IMR-90 (cell line): Measurements from ENCODE around the gene ZFHX3. TPM values are rescaled to one million over a fixed set of nuclear protein-coding genes. Genes with fewer than 3 reads are reported as not detected.

Source experiments
- ATAC-seq: fragments of 200-7000 bp; cut with Tn5 transposase; 2 replicates; pipeline ENCODE4 v1.9.1; 2020; ENCODE audit warnings: low read depth, mild to moderate bottlenecking, moderate library complexity
- BruUV-seq: library from RNA; stranded (reverse); fragments of 400-500 nt; replicated peaks from 2 replicates; lab custom pipeline; 2021; lab: Mats Ljungman, UMichigan
- CTCF ChIA-PET: fragments of 300-600 bp; formaldehyde crosslinking; extraction: SDS; loops from one replicate; lab custom pipeline; 2021; ENCODE audit warnings: antibody characterized with exemption; lab: Yijun Ruan, JAX
- POLR2A ChIA-PET: fragments of 300-600 bp; sonication (Branson Sonifier 250); formaldehyde crosslinking; loops from one replicate; lab custom pipeline; 2022; ENCODE audit warnings: antibody characterized with exemption; ENCODE audit not compliant: unreplicated experiment; lab: Charles Lee
- DNase-seq: peaks from one replicate; pipeline ENCODE4 v3.0.0; 2013
- H2AFZ ChIP-seq: replicated peaks from 2 replicates; pipeline ENCODE3; 2013; ENCODE audit warnings: low read length, mild to moderate bottlenecking; ENCODE audit not compliant: poor library complexity
- H2AK5ac ChIP-seq: 2 replicates; pipeline ENCODE4 v1.6.1; 2013; ENCODE audit warnings: low read depth, low read length, inconsistent platforms
- H2AK9ac ChIP-seq: replicated peaks from 2 replicates; pipeline ENCODE3; 2013; ENCODE audit warnings: mild to moderate bottlenecking, low read depth, low read length, moderate library complexity; ENCODE audit not compliant: poor library complexity
- H2BK120ac ChIP-seq: 2 replicates; pipeline ENCODE4 v1.6.1; 2013; ENCODE audit warnings: low read depth, low read length, inconsistent platforms
- H2BK15ac ChIP-seq: 3 replicates; pipeline ENCODE4 v1.6.1; 2013; ENCODE audit warnings: low read depth, low read length, inconsistent platforms
- H2BK20ac ChIP-seq: 2 replicates; pipeline ENCODE4 v1.6.1; 2013; ENCODE audit warnings: low read depth, mild to moderate bottlenecking, inconsistent platforms, low read length, moderate library complexity
- H2BK5ac ChIP-seq: 2 replicates; pipeline ENCODE4 v1.6.1; 2013; ENCODE audit warnings: mild to moderate bottlenecking, low read depth, low read length, inconsistent platforms; ENCODE audit not compliant: poor library complexity, severe bottlenecking
- H3K14ac ChIP-seq: replicated peaks from 2 replicates; pipeline ENCODE4 v1.6.1; 2013; ENCODE audit warnings: low read depth, low read length, inconsistent platforms
- H3K18ac ChIP-seq: 2 replicates; pipeline ENCODE4 v1.6.1; 2013; ENCODE audit warnings: low read depth, low read length, control low read depth
- H3K23ac ChIP-seq: 2 replicates; pipeline ENCODE4 v1.6.1; 2013; ENCODE audit warnings: low read depth, low read length, inconsistent platforms
- H3K27ac ChIP-seq: 2 replicates; pipeline ENCODE4 v1.5.1; 2013; ENCODE audit warnings: mild to moderate bottlenecking, control low read depth, low read length; ENCODE audit not compliant: insufficient read depth
- H3K27me3 ChIP-seq: 2 replicates; pipeline ENCODE4 v1.6.1; 2013; ENCODE audit warnings: low read length; ENCODE audit not compliant: control insufficient read depth, insufficient read depth
- H3K36me3 ChIP-seq: 2 replicates; pipeline ENCODE4 v1.6.1; 2013; ENCODE audit warnings: low read length, mixed read lengths; ENCODE audit not compliant: control insufficient read depth, insufficient read depth
- H3K4ac ChIP-seq: 2 replicates; pipeline ENCODE4 v1.6.1; 2013; ENCODE audit warnings: low read depth, low read length, inconsistent platforms
- H3K4me1 ChIP-seq: 2 replicates; pipeline ENCODE4 v1.6.1; 2013; ENCODE audit warnings: low read length, mixed read lengths; ENCODE audit not compliant: control insufficient read depth, insufficient read depth
- H3K4me2 ChIP-seq: 2 replicates; pipeline ENCODE4 v1.6.1; 2013; ENCODE audit warnings: low read depth, mild to moderate bottlenecking, control low read depth, low read length, moderate library complexity
- H3K4me3 ChIP-seq: 2 replicates; pipeline ENCODE4 v1.5.1; 2013; ENCODE audit warnings: low read depth, mild to moderate bottlenecking, control low read depth, low read length, moderate library complexity; ENCODE audit not compliant: insufficient read depth
- H3K56ac ChIP-seq: 2 replicates; pipeline ENCODE4 v1.6.1; 2013; ENCODE audit warnings: low read length, inconsistent platforms; ENCODE audit not compliant: insufficient read depth; ENCODE audit errors: extremely low read depth
- H3K79me1 ChIP-seq, 2 experiments: 2 replicates each; pipeline ENCODE4 v1.6.1; 2013; ENCODE audit warnings: low read length in 2 of 2, inconsistent platforms in 1 of 2, low read depth in 1 of 2
- H3K9ac ChIP-seq: 2 replicates; pipeline ENCODE4 v1.6.1; 2013; ENCODE audit warnings: low read depth, low read length, control low read depth
- H3K9me1 ChIP-seq: 2 replicates; pipeline ENCODE4 v1.6.1; 2013; ENCODE audit warnings: low read length, inconsistent platforms; ENCODE audit not compliant: insufficient read depth
- H3K9me3 ChIP-seq: 2 replicates; pipeline ENCODE4 v1.6.1; 2013; ENCODE audit warnings: low read length; ENCODE audit not compliant: control insufficient read depth, insufficient read depth
- H4K20me1 ChIP-seq: 2 replicates; pipeline ENCODE4 v1.6.1; 2013; ENCODE audit warnings: low read length, inconsistent platforms; ENCODE audit not compliant: insufficient read depth
- H4K5ac ChIP-seq: 2 replicates; pipeline ENCODE4 v1.6.1; 2013; ENCODE audit warnings: mild to moderate bottlenecking, low read depth, low read length, control low read depth
- H4K8ac ChIP-seq, 2 experiments: 2 replicates each; pipeline ENCODE4 v1.6.1; 2013; ENCODE audit warnings: low read depth in 2 of 2, low read length in 2 of 2, control low read depth in 1 of 2, inconsistent platforms in 1 of 2
- H4K91ac ChIP-seq: 2 replicates; pipeline ENCODE4 v1.6.1; 2013; ENCODE audit warnings: low read depth, low read length, inconsistent platforms; ENCODE audit not compliant: insufficient read depth
- ELK1 ChIP-seq: fragments of 150-350 bp; IDR thresholded peaks from 2 replicates; pipeline ENCODE4 v1.6.1; 2016; ENCODE audit warnings: low read depth, mild to moderate bottlenecking, low read length, moderate library complexity, borderline replicate concordance
- MAFK ChIP-seq: IDR thresholded peaks from 2 replicates; pipeline ENCODE4 v1.6.1; 2012; ENCODE audit warnings: low read depth, low read length, improper control_type of control experiment
- WGBS, 2 experiments: methylation state at CpG; one replicate each; pipeline versions ENCODE4 v1.1.5 to v1.1.7; 2013; ENCODE audit warnings: missing lambda C conversion rate in 2 of 2; ENCODE audit not compliant: insufficient read length in 1 of 2; ENCODE audit errors: extremely low coverage in 2 of 2; 5-methylcytosine and 5-hydroxymethylcytosine counted together
- dilution Hi-C: fragments of 300-500 bp; cut with HindIII; formaldehyde crosslinking; loops from one replicate; pipeline ENCODE4 v1.14.3; 2018; ENCODE audit warnings: low sequenced_read_pairs; ENCODE audit not compliant: unreplicated experiment
- in situ Hi-C: fragments of 300-500 bp; cut with MboI; formaldehyde crosslinking; loops from 3 replicates; pipeline ENCODE4 v1.14.3; 2019; ENCODE audit warnings: low sequenced_read_pairs, inconsistent platforms, mixed read lengths
- intact Hi-C: fragments of 100-400 bp; cut with micrococcal nuclease; formaldehyde crosslinking; loops from 2 replicates; pipeline ENCODE4 v1.10.0; 2022
- polyA plus RNA-seq, 3 experiments: library from polyadenylated mRNA; depleted of rRNA; stranded (reverse); fragments of >200 nt; gene quantifications; 2 replicates each; pipeline ENCODE4 v1.2.3, GENCODE V29; 2012; ENCODE audit warnings: low replicate concordance in 1 of 3
- total RNA-seq: library from RNA; depleted of rRNA; stranded (reverse); fragments of >200 nt; gene quantifications from 2 replicates; pipeline ENCODE4 v1.2.3, GENCODE V29; 2012

Gene ZFHX3
- total and polyA plus RNA-seq, 2 of the 4 experiments (the other 2 are of a cell fraction) = 1.4 to 1.7 TPM

- no peak overlapping the region for H2BK5ac ChIP-seq
- peaks cover 4% of the 10 kb centered on the region; the same call in 1 of the 2 replicates for H4K20me1 ChIP-seq
- no peak for DNase-seq
- H3K27me3 ChIP-seq = no peaks in the 10 kb centered on the region
- no peak overlapping the region for H3K23ac ChIP-seq
- H3K9me1 ChIP-seq = peaks cover 13% of the 10 kb centered on the region
- H2BK20ac ChIP-seq = no peak overlapping the region
- no CpG with 5 or more reads among the region's 11 CpGs for WGBS, 2 experiments
- no peak overlapping the region for H4K8ac ChIP-seq
- no peak overlapping the region for H3K4me2 ChIP-seq
- H3K27ac ChIP-seq = no peak overlapping the region
- ATAC-seq = no peak
- H2BK120ac ChIP-seq = no peak overlapping the region
- dilution Hi-C loops (no loop called here), in situ Hi-C loops (no loop called here), intact Hi-C loops (no loop called here)
- no TSS peak for BruUV-seq
- no peaks in the 10 kb centered on the region for H3K9me3 ChIP-seq
- no peak overlapping the region for H4K91ac ChIP-seq
- no peak for TF ChIP-seq ELK1
- peak; percentile 69 for TF ChIP-seq MAFK
- no peak overlapping the region for H2BK15ac ChIP-seq
- H3K18ac ChIP-seq = no peak overlapping the region
- POLR2A ChIA-PET = no interaction called here
- H2AK5ac ChIP-seq = no peak overlapping the region
- no peak overlapping the region for H3K14ac ChIP-seq
- peaks cover 19% of the 10 kb centered on the region for H3K4me1 ChIP-seq
- CTCF ChIA-PET = interaction anchor here (0.6 to 1.2 kb wide), 2 partner anchors 22 to 88 kb away, joined by 3 read pairs; no protein-coding TSS in a partner anchor
- no peak overlapping the region for H4K5ac ChIP-seq
- H3K4me3 ChIP-seq = no peak overlapping the region
- H2AK9ac ChIP-seq = no peak overlapping the region
- no peak overlapping the region for H3K56ac ChIP-seq
- H3K79me1 ChIP-seq = peaks cover 21 to 46% of the 10 kb centered on the region in 2 experiments
- no peaks in the 10 kb centered on the region for H3K36me3 ChIP-seq
- H3K9ac ChIP-seq = no peak overlapping the region
- no peak overlapping the region for H2AFZ ChIP-seq
- H3K4ac ChIP-seq = no peak overlapping the region
Measured at GRCh38 chr16:72854267-72854959, 193.5 kb downstream of the ZFHX3 start.
